NCI-H146 treated with DMSO at 0.1 percent for 48 hours (cell line): ENCODE measurements around the gene ANO10.
"Not testable (repeated sequence)": the region's sequence is repeated elsewhere in the genome, so short reads cannot be mapped to it uniquely, and the experiment has no call there.

ENCODE experiments used
- DNase-seq: peaks from one replicate; lab custom pipeline; 2025; ENCODE audit not compliant: unreplicated experiment; lab: John Stamatoyannopoulos, UW

ANO10 gene

GRCh38 chr3:43481375-43481774 is 140.4 kb downstream of the ANO10 start:
- DNase-seq: no peak

- DNase-seq: not testable (repeated sequence)
These were observed 143.0 kb downstream of the ANO10 start for GRCh38 chr3:43478839-43479238.

- DNase-seq: no peak
These were observed 143.6 kb downstream of the ANO10 start for GRCh38 chr3:43478118-43478785.

GRCh38 chr3:43477600-43477999 is 144.2 kb downstream of the ANO10 start:
- DNase-seq: no peak

GRCh38 chr3:43473737-43474136 is 148.1 kb downstream of the ANO10 start:
- no peak for DNase-seq

- no peak for DNase-seq
These were observed 148.6 kb downstream of the ANO10 start for GRCh38 chr3:43473244-43473643.

GRCh38 chr3:43468133-43468532 is 153.7 kb downstream of the ANO10 start:
- no peak for DNase-seq

GRCh38 chr3:43465109-43465508 is 156.7 kb downstream of the ANO10 start:
- DNase-seq: no peak

GRCh38 chr3:43462566-43462965 is 159.2 kb downstream of the ANO10 start:
- DNase-seq: not testable (repeated sequence)

- DNase-seq: no peak
These were observed 160.5 kb downstream of the ANO10 start for GRCh38 chr3:43461345-43461744.

- DNase-seq: not testable (repeated sequence)
These were observed 164.8 kb downstream of the ANO10 start for GRCh38 chr3:43457038-43457437.

- no peak for DNase-seq
These were observed 166.6 kb downstream of the ANO10 start for GRCh38 chr3:43455233-43455632.

- no peak for DNase-seq
These were observed 167.8 kb downstream of the ANO10 start for GRCh38 chr3:43453981-43454380.

GRCh38 chr3:43451670-43452254 is 170.0 kb downstream of the ANO10 start:
- DNase-seq: no peak

- no peak for DNase-seq
These were observed 173.7 kb downstream of the ANO10 start for GRCh38 chr3:43448098-43448497.

- no peak for DNase-seq
These were observed 176.0 kb downstream of the ANO10 start for GRCh38 chr3:43445820-43446219.

- no peak for DNase-seq
These were observed 178.9 kb downstream of the ANO10 start for GRCh38 chr3:43442872-43443395.

GRCh38 chr3:43436507-43437140 is 185.2 kb downstream of the ANO10 start:
- no peak for DNase-seq

GRCh38 chr3:43435706-43436105 is 186.1 kb downstream of the ANO10 start:
- no peak for DNase-seq

- DNase-seq: no peak
These were observed 187.4 kb downstream of the ANO10 start for GRCh38 chr3:43434431-43434830.

- DNase-seq: no peak
These were observed 189.3 kb downstream of the ANO10 start for GRCh38 chr3:43432462-43432861.

- DNase-seq: no peak
These were observed 195.4 kb downstream of the ANO10 start for GRCh38 chr3:43426388-43426787.
